ENCODE measurements around the gene FANCD2OS.
"Not testable (repeated sequence)": the region's sequence is repeated elsewhere in the genome, so short reads cannot be mapped to it uniquely, and the experiment has no call there.

The FANCD2OS gene, protein sequence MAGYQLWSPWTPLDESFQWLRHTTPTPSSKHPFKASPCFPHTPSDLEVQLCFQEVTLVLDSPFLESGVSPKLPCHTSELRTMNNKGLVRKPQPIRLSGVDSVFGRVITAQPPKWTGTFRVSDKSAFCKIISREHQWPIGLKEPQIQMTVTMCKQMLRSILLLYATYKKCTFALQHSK

DNA sequence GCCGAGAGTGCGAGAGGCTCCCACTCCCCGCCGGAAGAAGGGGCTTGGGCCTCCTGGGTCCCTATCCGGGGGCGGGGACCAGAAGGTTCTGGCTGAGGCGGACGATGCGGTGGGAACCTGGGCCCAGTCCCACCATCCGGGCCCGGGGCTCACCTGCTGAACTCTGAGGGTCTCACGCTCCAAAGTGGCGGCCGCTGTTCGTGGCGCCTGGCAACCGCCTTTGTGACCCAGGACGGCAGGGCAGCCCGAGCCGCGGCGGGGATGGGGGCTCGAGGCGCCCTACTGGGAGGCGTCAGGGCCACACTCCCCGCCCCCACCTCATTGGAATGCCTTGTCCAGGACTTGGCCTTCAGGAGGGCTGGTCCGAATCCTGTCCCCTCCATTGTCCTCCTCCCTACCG is at the start of gene FANCD2OS:
FANCD2OS (minus strand) TSS at position 165 of the 400 bp plus-strand sequence. CDS start 3,481 bp downstream, outside the sequence.
- DNase-seq, result no peak

GRCh38 chr3:10157031-10157430 is 49.0 kb upstream of the FANCD2OS start:
- no peak for DNase-seq

DNA sequence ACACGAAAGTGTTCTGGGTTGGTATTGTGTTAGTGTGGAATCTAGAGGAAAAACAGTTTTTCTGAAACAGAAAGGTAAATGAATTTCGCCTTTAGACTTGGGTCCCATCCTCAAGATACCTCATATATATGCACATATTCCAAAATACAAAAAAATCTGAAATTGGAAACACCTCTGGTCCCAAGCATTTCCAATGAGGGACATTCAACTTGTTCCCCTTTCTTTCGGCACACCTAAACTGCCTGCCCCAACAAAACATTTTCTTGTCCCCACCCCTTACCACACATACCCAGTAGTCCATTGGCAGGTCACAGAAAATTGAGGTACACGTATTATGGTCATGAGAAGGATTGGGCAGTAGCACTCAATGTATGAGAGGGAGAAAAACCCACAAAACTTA is 47.6 kb upstream of the FANCD2OS start:
- DNase-seq, result no peak

DNA sequence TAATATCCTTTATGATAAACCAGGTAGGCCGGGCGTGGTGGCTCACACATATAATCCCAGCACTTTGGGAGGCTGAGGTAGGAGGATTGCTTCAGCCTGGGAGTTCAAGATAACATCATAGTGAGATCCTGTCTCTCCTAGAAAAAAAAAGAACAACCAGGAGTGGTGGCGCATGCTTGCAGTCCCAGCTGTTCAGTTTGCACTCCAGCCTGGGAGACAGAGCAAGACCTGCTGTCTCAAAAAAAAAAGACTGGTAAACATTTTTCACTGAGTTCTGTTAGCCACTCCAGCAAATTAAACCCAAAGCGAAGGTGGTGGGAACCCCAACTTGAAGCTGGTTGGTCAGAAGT is 47.0 kb upstream of the FANCD2OS start:
- DNase-seq, result no peak

DNA sequence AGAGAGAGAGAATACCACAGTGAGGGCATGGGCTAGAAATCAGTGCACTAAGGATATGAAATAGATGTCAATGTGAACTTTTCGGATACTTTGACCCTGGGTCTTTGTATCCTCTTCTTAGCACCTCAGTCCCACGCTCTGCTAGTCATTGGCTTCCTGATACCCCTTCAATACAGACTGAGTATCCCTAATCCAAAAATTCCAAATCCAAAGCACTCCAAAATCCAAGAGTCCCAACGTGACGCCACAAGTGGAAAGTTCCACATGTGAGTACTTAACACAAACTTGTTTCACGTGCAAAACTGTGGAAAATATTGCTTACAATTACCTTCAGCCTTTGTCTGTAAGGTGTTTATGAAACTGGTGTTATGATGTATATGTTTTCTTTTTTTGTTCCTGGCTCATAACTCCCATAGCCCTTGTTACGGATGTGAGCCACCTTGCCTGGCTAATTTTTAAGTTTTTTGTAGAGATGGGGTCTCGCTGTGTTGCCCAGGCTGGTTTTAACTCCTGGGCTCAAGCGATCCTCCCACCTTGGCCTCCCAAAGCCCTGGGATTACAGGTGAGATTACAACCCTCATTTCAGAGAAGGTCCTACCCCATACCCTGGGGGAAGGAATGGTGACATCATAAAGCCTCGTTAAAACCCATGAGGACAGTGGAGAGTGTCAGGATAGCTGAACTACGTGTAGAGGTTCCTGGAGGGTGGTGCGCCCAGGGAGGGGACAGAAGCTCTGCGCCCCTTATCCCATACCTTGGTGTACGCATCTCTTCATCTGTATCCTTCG is 46.5 kb upstream of the FANCD2OS start:
- DNase-seq, result no peak

DNA sequence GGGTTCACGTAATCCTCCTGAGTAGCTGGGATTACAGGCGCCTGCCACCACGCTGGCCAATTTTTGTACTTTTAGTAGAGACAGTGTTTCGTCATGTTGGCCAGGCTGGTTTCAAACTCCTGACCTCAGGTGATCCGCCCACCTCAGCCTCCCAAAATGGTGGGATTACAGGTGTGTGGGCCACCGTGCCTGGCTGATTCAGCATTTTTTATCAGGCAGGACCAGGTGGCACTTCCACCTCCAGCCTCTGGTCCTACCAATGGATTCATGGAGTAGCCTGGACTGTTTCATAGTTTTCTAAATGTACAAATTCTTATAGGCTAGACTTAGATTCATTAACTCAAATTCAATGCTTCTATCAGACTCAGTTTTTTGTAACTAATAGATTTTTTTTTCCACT is 42.9 kb upstream of the FANCD2OS start:
- no peak for DNase-seq

DNA sequence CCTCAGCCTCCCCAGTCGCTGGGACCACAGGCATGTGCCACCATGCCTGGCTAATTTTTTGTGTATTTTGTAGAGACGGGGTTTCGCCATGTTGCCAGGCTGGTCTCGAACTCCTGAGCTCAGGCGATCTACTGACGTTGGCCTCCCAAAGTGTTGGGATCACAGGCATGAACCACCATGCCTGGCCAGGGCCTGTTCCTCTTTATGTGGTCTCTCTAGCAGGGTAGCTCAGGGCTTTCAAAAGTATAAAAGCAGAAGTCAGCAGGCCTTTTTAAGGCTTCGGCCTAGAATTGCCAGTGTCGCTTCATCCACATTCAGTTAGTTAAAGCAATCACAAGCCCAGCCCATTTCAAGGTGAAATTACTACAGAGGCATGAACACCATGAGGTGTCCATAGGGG is 41.2 kb upstream of the FANCD2OS start:
- DNase-seq, result no peak

DNA sequence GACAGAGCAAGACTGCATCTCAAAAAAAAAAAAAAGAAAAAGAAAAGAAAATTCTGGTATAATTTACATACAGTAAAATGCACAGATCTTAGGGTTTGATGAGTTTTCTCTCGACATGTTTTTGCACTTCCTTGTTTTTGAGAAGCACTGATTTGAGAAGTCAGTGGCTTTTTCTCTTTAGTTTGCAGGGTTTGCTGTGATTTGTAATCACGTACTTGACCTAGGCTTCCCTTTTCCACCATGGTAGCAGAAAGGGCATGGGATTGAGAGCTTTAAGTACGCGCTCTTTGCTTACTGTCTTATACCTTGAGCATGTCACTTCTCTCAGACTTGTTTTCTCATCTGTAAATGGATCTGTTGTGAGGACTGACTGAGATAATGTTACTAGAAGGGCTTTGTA is 37.6 kb upstream of the FANCD2OS start:
- no peak for DNase-seq

DNA sequence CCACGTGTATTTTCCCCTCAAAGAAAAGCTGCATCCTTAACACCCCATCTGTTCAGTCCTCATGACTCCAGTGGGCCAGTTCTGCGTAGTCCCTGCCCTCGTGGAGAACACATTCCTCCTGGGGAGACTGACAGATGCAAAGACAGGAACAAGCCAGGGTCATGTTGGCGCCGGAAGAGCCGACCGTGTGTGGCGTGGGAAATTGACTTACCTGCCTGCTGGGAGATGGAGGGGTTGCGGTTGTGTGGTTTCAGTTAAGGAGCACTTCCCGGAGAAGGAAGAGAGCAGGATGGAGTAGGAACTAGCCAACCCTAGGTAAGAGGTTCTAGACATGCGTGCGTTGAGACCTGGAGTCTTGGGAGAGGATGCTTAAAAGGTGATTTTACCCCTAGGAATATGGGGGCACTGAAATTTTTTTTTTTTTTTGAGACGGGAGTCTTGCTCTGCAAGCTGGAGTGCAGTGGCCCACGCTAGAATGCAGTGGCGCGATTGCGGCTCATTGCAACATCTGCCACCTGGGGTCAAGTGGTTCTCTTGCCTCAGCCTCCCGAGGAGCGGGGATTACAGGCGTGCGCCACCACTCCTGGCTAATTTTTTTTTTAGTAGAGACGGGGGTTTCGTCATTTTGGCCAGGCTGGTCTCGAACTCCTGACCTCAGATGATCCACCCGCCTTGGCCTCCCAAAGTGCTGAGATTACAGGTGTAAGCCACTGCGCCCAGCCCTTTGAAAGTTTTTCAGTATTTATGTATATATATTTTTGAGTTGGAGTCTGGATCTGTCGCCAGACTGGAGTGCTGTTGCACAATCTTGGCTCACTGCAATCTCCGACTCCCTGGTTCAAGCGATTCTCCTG is 34.9 kb upstream of the FANCD2OS start:
- DNase-seq, result no peak

DNA sequence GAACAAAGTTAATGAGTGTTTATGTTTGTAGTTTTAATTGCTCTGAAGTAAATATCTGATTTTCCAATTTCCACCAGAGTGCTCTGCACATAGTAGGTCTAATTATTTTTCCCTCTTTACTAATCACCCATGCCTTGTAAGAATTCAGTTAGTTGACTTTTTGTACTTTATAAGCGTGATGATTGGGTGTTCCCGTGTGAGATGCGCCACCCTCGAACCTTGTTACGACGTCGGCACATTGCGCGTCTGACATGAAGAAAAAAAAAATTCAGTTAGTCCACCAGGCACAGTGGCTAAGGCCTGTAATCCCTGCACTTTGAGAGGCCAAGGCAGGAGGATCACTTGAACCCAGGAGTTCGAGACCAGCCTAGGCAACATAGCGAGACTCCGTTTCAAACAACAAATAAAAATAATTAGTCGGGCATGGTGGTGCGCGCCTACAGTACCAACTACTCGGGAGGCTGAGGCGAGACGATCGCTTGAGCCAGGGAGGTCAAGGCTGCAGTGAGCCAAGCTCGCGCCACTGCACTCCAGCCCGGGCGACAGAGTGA is 33.0 kb upstream of the FANCD2OS start:
- no peak for DNase-seq

DNA sequence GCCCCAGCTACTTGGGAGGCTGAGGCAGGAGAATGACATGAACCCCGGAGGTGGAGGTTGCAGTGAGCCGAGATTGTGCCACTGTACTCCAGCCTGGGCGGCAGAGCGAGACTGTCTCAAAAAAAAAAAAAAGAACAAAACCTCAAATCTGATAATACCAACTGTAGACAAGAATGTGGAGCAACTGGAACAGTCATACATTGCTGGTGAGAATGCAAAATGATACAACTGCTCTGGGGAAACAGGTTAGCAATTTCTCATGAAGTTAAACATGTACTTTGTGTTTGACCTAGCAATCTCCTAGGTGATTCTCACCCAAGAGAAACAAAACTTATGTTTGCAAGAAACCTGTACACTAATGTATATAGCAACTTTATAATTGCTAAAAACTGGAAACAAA is 29.1 kb upstream of the FANCD2OS start:
- DNase-seq, result no peak

DNA sequence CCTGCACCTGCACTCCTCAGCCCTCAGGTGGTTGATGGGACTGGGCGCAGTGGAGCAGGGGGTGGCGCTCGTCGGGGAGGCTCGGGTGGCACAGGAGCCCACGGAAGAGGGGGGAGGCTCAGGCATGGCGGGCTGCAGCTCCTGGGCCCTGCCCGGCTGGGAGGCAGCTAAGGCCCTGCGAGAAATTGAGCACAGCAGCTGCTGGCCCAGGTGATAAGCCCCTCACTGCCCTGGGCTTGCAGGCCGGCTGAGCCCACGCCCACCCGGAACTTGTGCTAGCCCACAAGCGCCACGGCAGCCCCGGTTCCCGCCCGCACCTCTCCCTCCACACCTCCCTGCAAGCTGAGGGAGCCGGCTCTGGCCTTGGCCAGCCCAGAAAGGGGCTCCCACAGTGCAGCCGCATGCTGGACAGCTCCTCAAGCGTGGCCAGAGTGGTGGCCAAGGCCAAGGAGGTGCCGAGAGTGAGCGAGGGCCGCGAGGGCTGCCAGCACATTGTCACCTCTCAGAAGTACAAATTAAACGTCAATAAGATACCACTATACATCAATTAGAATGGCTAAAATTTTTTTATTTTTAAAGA is 28.5 kb upstream of the FANCD2OS start:
- no peak for DNase-seq

GRCh38 chr3:10135872-10136271 is 27.8 kb upstream of the FANCD2OS start:
- not testable (repeated sequence) for DNase-seq

DNA sequence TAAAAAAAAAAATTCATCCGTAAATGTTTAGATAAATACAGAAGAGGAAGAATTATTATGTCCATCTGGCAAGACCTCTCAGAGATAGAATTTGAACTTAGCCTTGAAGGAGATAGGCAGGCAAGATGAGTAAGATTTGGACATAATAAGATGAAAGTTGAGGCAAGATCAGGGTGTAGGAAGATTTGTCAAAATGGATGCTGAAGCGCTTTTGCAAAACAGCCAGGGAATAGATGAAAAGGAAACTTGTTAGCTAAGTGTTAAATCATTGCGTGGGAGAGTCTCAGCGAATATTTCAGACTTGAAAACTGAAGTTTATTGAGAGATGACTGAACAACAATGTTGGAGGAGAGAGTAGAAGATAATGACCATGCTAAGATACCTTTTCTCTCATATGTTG is 14.7 kb upstream of the FANCD2OS start:
- DNase-seq, result no peak

GRCh38 chr3:10121064-10121463 is 13.0 kb upstream of the FANCD2OS start:
- no peak for DNase-seq

- DNase-seq, result no peak
Observed at GRCh38 chr3:10119376-10119775, 11.3 kb upstream of the FANCD2OS start.

DNA sequence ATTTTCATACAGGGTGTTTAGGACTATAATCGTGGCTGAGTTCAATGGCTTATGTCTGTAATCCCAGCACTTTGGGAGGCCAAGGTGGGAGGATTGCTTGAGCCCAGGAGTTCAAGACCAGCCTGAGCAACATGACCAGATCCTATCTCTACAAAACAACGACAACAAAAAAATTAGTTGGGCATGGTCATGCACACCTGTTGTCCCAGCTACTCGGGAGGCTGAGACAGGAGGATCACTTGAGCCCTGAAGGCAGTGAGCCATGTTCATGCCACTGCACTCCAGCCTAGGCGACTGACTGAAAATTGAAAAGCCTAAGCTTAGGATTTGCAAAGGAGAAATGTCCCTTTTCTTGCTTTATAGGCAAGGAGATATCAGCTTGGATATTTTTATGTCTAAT is 8.9 kb upstream of the FANCD2OS start:
- DNase-seq, result no peak

- no peak for DNase-seq
Observed at GRCh38 chr3:10116138-10116460, 8.0 kb upstream of the FANCD2OS start.

- DNase-seq, result peak; percentile 73
Observed at GRCh38 chr3:10115326-10116137, 7.5 kb upstream of the FANCD2OS start, which contains the start of gene BRK1. BRK1 (plus strand) TSS chr3:10115675; CDS start chr3:10115702, 27 bp downstream.

- DNase-seq, result no peak
Observed at GRCh38 chr3:10106919-10107318, 1.1 kb downstream of the FANCD2OS start.

- DNase-seq, result no peak
Observed at GRCh38 chr3:10099041-10099440, 9.0 kb downstream of the FANCD2OS start.

GRCh38 chr3:10093678-10094077 is 14.4 kb downstream of the FANCD2OS start:
- DNase-seq, result no peak
